GM23338 (cell line): ENCODE data around the gene GPR35. TPM values are rescaled to one million over a fixed set of nuclear protein-coding genes. Genes with fewer than 3 reads are reported as not detected.
"Not testable (repeated sequence)": the region's sequence is repeated elsewhere in the genome, so short reads cannot be mapped to it uniquely, and the experiment has no call there.

Experiments used
- ATAC-seq: fragments of 200-7000 bp; cut with Tn5 transposase; 3 replicates; pipeline ENCODE4 v1.9.1; 2020
- DNase-seq: peaks from one replicate; pipeline ENCODE4 v3.0.0-alpha.2; 2015; ENCODE audit warnings: low spot score
- H2AFZ ChIP-seq: fragments of 200-600 bp; sonication (generic); 2 replicates; pipeline ENCODE4 v1.8.0; 2016; ENCODE audit warnings: antibody characterized with exemption, mild to moderate bottlenecking, moderate library complexity
- H3F3A ChIP-seq: fragments of 200-600 bp; sonication (generic); replicated peaks from 2 replicates; pipeline ENCODE4 v1.8.0; 2017; ENCODE audit warnings: antibody characterized with exemption, mixed run types, low read depth
- H3K27ac ChIP-seq: fragments of 200-600 bp; sonication (generic); 2 replicates; pipeline ENCODE4 v1.6.1; 2016; ENCODE audit warnings: low read depth
- H3K27me3 ChIP-seq: fragments of 200-600 bp; sonication (generic); 2 replicates; pipeline ENCODE4 v1.8.0; 2016; ENCODE audit warnings: mild to moderate bottlenecking, mixed run types, moderate library complexity; ENCODE audit not compliant: insufficient read depth
- H3K36me3 ChIP-seq: fragments of 200-600 bp; sonication (generic); 2 replicates; pipeline ENCODE4 v1.8.0; 2016; ENCODE audit warnings: mild to moderate bottlenecking; ENCODE audit not compliant: insufficient read depth
- H3K4me1 ChIP-seq: fragments of 200-600 bp; sonication (generic); 2 replicates; pipeline ENCODE4 v1.8.0; 2016; ENCODE audit warnings: mild to moderate bottlenecking, moderate library complexity; ENCODE audit not compliant: insufficient read depth
- H3K4me2 ChIP-seq: fragments of 200-600 bp; sonication (generic); 2 replicates; pipeline ENCODE4 v1.7.1; 2017; ENCODE audit warnings: mixed run types
- H3K4me3 ChIP-seq: fragments of 200-600 bp; sonication (generic); 2 replicates; pipeline ENCODE4 v1.6.1; 2016; ENCODE audit warnings: mixed run types
- H3K79me2 ChIP-seq: fragments of 200-600 bp; sonication (generic); replicated peaks from 2 replicates; pipeline ENCODE4 v1.8.0; 2017; ENCODE audit warnings: mild to moderate bottlenecking; ENCODE audit not compliant: insufficient read depth
- H3K9me2 ChIP-seq: fragments of 200-600 bp; sonication (generic); 2 replicates; pipeline ENCODE4 v1.8.0; 2017; ENCODE audit not compliant: insufficient read depth
- H4K20me1 ChIP-seq: fragments of 200-600 bp; sonication (generic); replicated peaks from 2 replicates; pipeline ENCODE4 v1.8.0; 2017; ENCODE audit warnings: mild to moderate bottlenecking; ENCODE audit not compliant: insufficient read depth
- H3K27ac Mint-ChIP-seq: 2 replicates; pipeline ENCODE4 v1.8.0; 2020; ENCODE audit warnings: inconsistent platforms, mild to moderate bottlenecking, moderate library complexity, mixed read lengths
- H3K27me3 Mint-ChIP-seq: 3 replicates; pipeline ENCODE4 v1.8.0; 2022; ENCODE audit warnings: low read depth, mild to moderate bottlenecking, moderate library complexity, mixed read lengths, inconsistent platforms; ENCODE audit not compliant: insufficient read depth, poor library complexity
- H3K36me3 Mint-ChIP-seq: 3 replicates; pipeline ENCODE4 v1.8.0; 2021; ENCODE audit warnings: low read depth, mild to moderate bottlenecking, inconsistent platforms, moderate library complexity, mixed read lengths
- H3K4me1 Mint-ChIP-seq: 3 replicates; pipeline ENCODE4 v1.8.0; 2020; ENCODE audit warnings: mild to moderate bottlenecking, inconsistent platforms, mixed read lengths
- H3K4me3 Mint-ChIP-seq: 3 replicates; pipeline ENCODE4 v1.8.0; 2021; ENCODE audit warnings: moderate library complexity, mild to moderate bottlenecking, inconsistent platforms, mixed read lengths
- H3K9me3 Mint-ChIP-seq: 3 replicates; pipeline ENCODE4 v1.8.0; 2020; ENCODE audit warnings: moderate library complexity, mild to moderate bottlenecking, inconsistent platforms, mixed read lengths
- CREB1 ChIP-seq: fragments of 250-450 bp; sonication (Bioruptor Pico); IDR thresholded peaks from 2 replicates; pipeline ENCODE4 v1.5.0; 2020; ENCODE audit warnings: low read depth, mild to moderate bottlenecking, moderate library complexity
- CTCF ChIP-seq, 2 experiments: fragments of 200-600 bp in 1 of 2; sonication (generic) in 1 of 2; conservative IDR thresholded peaks; 2 replicates each; pipeline versions ENCODE4 v1.5.1 to v1.6.1; 2016 to 2017; ENCODE audit warnings: antibody characterized with exemption in 2 of 2, low read depth in 2 of 2, mild to moderate bottlenecking in 2 of 2, moderate library complexity in 1 of 2
- EZH2 ChIP-seq: fragments of 200-600 bp; sonication (generic); IDR thresholded peaks from one replicate; pipeline ENCODE4 v1.8.0; 2017; ENCODE audit warnings: antibody characterized with exemption, mild to moderate bottlenecking, low read depth; ENCODE audit not compliant: unreplicated experiment
- EZH2phosphoT487 ChIP-seq: fragments of 200-600 bp; sonication (generic); IDR thresholded peaks from one replicate; pipeline ENCODE4 v1.8.1; 2018; ENCODE audit warnings: antibody characterized with exemption; ENCODE audit not compliant: unreplicated experiment
- POLR2AphosphoS5 ChIP-seq: IDR thresholded peaks from 2 replicates; pipeline ENCODE4 v1.6.1; 2016; ENCODE audit warnings: antibody characterized with exemption, low read depth
- ZNF114 ChIP-seq: fragments of 250-450 bp; sonication (Bioruptor Pico); IDR thresholded peaks from 2 replicates; pipeline ENCODE4 v1.5.0; 2020; ENCODE audit warnings: mild to moderate bottlenecking, moderate library complexity
- ZNF462 ChIP-seq: fragments of 250-450 bp; sonication (Bioruptor Pico); IDR thresholded peaks from 2 replicates; pipeline ENCODE4 v1.5.0; 2020; ENCODE audit warnings: mild to moderate bottlenecking, moderate library complexity
- polyA plus RNA-seq: library from polyadenylated mRNA; unstranded; fragments of >200 nt; fragmentation: Nextera tagmentation; extraction: Ambion mirVana; gene quantifications from 2 replicates; pipeline ENCODE4 v1.2.1, GENCODE V29; 2016
- total RNA-seq: library from RNA; depleted of rRNA; stranded (reverse); fragments of >200 nt; shearing (Covaris generic); gene quantifications from 2 replicates; pipeline ENCODE4 v1.2.3, GENCODE V29; 2014
- TF ChIP-seq, protein P1 (sequence below): IDR thresholded peaks from 2 replicates; pipeline ENCODE4 v1.6.1; 2016; ENCODE audit warnings: antibody characterized with exemption

GPR35 gene
- total and polyA plus RNA-seq, 2 experiments from 2014 or later = not detected

- TF ChIP-seq ZNF462 (CRISPR knock-in tag) = no peak
- TF ChIP-seq CTCF (conservative IDR thresholded peaks at IDR 0.05; ENCODE audit: low read depth in 2 of 2) = no peak
- no peak for TF ChIP-seq ZNF114 (CRISPR knock-in tag)
- TF ChIP-seq EZH2 = no peak
- TF ChIP-seq POLR2AphosphoS5 = no peak
- no peak for TF ChIP-seq CREB1 (CRISPR knock-in tag)
- no peak for TF ChIP-seq EZH2phosphoT487
- TF ChIP-seq, protein P1, sequence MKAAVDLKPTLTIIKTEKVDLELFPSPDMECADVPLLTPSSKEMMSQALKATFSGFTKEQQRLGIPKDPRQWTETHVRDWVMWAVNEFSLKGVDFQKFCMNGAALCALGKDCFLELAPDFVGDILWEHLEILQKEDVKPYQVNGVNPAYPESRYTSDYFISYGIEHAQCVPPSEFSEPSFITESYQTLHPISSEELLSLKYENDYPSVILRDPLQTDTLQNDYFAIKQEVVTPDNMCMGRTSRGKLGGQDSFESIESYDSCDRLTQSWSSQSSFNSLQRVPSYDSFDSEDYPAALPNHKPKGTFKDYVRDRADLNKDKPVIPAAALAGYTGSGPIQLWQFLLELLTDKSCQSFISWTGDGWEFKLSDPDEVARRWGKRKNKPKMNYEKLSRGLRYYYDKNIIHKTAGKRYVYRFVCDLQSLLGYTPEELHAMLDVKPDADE = no peak
Observed at GRCh38 chr2:240655931-240656886, 30.9 kb downstream of the GPR35 start (continued).

GRCh38 chr2:240659883-240660282 lies 34.6 kb downstream of the GPR35 start:
- H3F3A ChIP-seq, H3K36me3 ChIP-seq, ATAC-seq, H3K4me2 ChIP-seq, H3K9me2 ChIP-seq, DNase-seq, H3K36me3 Mint-ChIP-seq, H3K27me3 Mint-ChIP-seq, H2AFZ ChIP-seq, H3K4me3 ChIP-seq, H3K9me3 Mint-ChIP-seq, H3K27ac Mint-ChIP-seq, H3K27me3 ChIP-seq, H4K20me1 ChIP-seq, H3K4me1 Mint-ChIP-seq, H3K27ac ChIP-seq, H3K4me1 ChIP-seq, H3K79me2 ChIP-seq, H3K4me3 Mint-ChIP-seq: not testable (repeated sequence)
